ENCODE results near the gene EHD4. TPM values are rescaled to one million over a fixed set of nuclear protein-coding genes. Genes with fewer than 3 reads are reported as not detected.
A peak's percentile ranks its signal among the peaks of the same experiment; 100 is the strongest.

Gene EHD4
- total RNA-seq, 1 donor from 2014 or later: 18.8 TPM

DNA sequence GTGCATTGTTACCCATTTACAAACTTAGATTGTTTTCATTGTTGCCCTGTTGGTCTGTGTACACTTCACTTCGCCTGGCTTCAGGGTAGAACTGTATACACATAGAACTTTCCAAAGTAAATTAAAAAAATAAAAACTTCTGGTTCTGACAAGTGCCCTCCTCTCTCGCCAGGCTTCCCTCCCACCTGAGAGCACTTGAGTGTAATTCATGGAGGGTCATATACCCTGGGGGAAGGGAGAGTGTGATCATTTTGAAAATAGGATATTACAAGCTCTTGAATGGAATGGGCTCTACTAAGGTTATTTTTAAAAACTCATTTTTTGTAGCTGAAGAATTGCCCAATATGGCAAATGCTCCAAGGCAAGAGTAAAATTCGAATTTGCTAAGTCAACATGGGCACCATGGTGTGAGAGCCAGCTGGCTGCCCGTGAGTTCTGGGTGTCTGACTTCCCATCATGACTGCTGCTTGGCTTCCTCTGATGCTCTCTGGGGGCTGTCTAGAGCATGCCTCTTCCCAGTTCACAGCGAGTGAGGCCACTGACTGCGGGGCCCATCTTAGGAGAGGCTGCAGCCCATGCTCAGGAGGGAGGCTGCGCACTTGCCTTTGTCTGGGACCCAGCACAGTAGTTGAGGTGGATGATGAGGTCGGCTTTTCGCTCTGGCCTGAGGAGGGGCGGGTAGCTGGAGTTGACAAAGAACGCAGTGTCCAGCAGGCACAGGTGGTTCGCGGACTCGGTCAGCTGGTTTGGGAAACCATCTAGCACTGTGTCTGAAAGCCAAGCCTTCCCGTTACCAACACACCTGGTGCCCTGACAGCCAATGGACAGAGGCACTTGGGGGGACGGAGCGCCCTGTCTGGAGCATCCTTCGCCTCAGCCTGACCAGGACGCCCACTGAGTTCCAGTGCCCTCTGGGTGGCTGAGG is 13.1 kb upstream of the EHD4 start:
- TF ChIP-seq CTCF (conservative IDR thresholded peaks at IDR 0.05): no peak
- peaks cover 4% of the 10 kb centered on the region for H3K4me1 Mint-ChIP-seq (ENCODE audit: unreplicated experiment)
- no peaks in the 10 kb centered on the region for H3K9me3 Mint-ChIP-seq
- no peak overlapping the region for H3K4me3 Mint-ChIP-seq
- H3K27ac Mint-ChIP-seq: no peak overlapping the region
- H3K27me3 Mint-ChIP-seq: peaks cover 10% of the 10 kb centered on the region
- H3K36me3 Mint-ChIP-seq: no peaks in the 10 kb centered on the region
- DNase-seq (ENCODE audit: extremely low spot score, unreplicated experiment): no peak

DNA sequence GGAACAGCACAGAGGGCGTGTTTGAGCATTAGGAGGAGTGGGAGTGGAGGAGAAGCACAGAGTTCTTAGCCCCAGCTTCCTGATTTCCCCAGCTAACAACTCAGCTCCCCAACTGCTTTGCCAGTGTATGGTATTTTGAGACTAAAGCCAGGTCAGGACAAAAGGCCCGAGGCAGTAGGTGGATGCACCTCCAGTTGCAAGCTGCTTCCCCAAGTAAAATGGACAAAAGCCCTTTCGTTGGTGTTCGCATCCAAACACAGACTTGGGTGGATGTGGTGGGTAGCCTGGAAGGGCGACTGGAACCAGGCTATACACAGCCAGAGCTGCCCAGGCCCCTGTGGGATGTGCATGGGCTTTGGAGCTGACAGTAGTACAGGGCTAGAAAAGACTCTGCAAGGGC is 12.3 kb upstream of the EHD4 start:
- Mint-ChIP-seq H3K9me3 (no peaks in the 10 kb centered on the region), H3K36me3 (no peaks in the 10 kb centered on the region), H3K4me3 (no peak overlapping the region), H3K4me1 (ENCODE audit: unreplicated experiment) (peaks cover 11% of the 10 kb centered on the region), H3K27ac (no peak overlapping the region), H3K27me3 (peaks cover 10% of the 10 kb centered on the region)
- no peak for TF ChIP-seq CTCF (conservative IDR thresholded peaks at IDR 0.05)
- no peak for DNase-seq (ENCODE audit: extremely low spot score, unreplicated experiment)

- Mint-ChIP-seq H3K9me3 (no peaks in the 10 kb centered on the region), H3K4me3 (no peak overlapping the region), H3K27me3 (peaks cover 10% of the 10 kb centered on the region), H3K36me3 (no peaks in the 10 kb centered on the region), H3K4me1 (ENCODE audit: unreplicated experiment) (peaks cover 11% of the 10 kb centered on the region), H3K27ac (peak overlapping the region; percentile 61)
- TF ChIP-seq CTCF (conservative IDR thresholded peaks at IDR 0.05): no peak
- peak; percentile 22 for DNase-seq (ENCODE audit: extremely low spot score, unreplicated experiment)
These were observed 11.5 kb upstream of the EHD4 start for GRCh38 chr15:41983621-41984571.

- Mint-ChIP-seq H3K27ac (no peak overlapping the region), H3K4me1 (ENCODE audit: unreplicated experiment) (peaks cover 11% of the 10 kb centered on the region), H3K36me3 (no peaks in the 10 kb centered on the region), H3K4me3 (no peak overlapping the region), H3K27me3 (peaks cover 4% of the 10 kb centered on the region), H3K9me3 (no peaks in the 10 kb centered on the region)
- TF ChIP-seq CTCF (conservative IDR thresholded peaks at IDR 0.05): no peak
- DNase-seq (ENCODE audit: extremely low spot score, unreplicated experiment): peak; percentile 43
These were observed 10.9 kb upstream of the EHD4 start for GRCh38 chr15:41983221-41983620.

DNA sequence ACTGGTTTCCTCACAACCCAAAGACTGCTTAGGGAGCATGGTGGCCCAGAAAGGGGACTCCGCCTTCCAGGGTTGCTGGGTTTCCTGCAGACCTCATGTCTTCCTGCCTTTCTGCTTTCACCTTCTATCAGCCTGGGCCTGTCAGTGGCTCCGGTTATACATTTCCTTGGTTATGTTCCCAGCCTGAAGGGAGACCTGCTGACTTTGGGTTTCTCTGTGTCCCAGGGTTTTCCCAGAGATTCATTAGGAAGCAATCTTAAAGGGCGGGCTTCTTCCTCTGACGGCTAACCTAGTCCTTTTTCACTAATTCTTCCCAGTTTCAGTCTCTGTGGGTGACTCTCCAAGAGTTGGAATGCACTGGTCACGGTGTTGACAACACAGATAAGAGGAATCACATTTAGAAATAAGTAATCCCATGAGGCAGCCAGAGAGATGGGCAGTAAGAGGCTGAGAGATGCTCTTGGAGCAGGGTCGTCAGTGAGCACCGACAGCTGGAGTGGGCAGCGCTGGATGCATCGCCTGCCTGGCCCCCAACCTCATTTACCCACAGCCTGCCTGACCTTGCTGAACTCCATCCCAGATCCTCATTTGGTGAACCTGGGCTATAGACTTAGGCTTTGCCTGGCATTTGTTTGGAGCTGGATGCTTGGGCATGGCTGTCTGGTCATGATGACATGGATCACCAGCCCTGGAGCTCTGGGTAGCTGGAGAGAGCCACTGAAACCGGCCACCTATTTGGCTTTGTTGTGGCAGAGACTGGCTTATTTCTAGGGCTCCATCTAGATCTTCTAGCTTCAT is 10.0 kb upstream of the EHD4 start:
- Mint-ChIP-seq H3K4me3 (no peak overlapping the region), H3K36me3 (no peaks in the 10 kb centered on the region), H3K9me3 (no peaks in the 10 kb centered on the region), H3K27ac (no peak overlapping the region), H3K4me1 (ENCODE audit: unreplicated experiment) (peaks cover 11% of the 10 kb centered on the region), H3K27me3 (peaks cover 4% of the 10 kb centered on the region)
- TF ChIP-seq CTCF (conservative IDR thresholded peaks at IDR 0.05): no peak
- peak; percentile 18 for DNase-seq (ENCODE audit: extremely low spot score, unreplicated experiment)

Data from type B pancreatic cell (in vitro differentiated cells).